GM21529 (cell line): ENCODE data around the gene KRTAP9-4.
"Not testable (repeated sequence)": the region's sequence is repeated elsewhere in the genome, so short reads cannot be mapped to it uniquely, and the experiment has no call there.

Experiments used
- ATAC-seq: cut with Tn5 transposase; IDR thresholded peaks from one replicate; pipeline ENCODE4 v1.9.1; 2021; ENCODE audit not compliant: unreplicated experiment

KRTAP9-4 gene

GRCh38 chr17:41249637-41250240 lies at the start of gene KRTAP9-4:
Gene KRTAP9-4 (plus strand): TSS chr17:41249687. CDS start chr17:41249721, 34 bp downstream.
- not testable (repeated sequence) for ATAC-seq

- ATAC-seq: no peak
Measured at GRCh38 chr17:41211845-41212466, 37.5 kb upstream of the KRTAP9-4 start.

GRCh38 chr17:41212524-41213169 lies 36.8 kb upstream of the KRTAP9-4 start:
- ATAC-seq: no peak

DNA sequence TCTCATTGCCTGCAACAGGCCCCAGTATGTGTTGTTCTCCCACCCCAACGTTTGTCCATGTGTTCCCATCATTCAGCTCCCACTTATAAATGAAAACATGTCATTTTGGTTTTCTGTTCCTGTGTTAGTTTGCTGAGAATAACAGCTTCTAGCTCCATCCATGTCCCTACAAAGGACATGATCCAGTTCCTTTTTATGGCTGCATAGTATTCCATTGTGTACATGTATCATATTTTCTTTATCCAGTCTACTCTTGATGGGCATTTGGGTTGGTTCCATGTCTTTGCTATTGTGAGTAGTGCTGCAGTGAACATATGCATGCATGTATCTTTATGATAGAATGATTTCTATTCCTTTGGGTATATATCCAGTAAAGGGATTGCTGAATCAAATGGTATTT lies 33.8 kb upstream of the KRTAP9-4 start:
- no peak for ATAC-seq

GRCh38 chr17:41223821-41224220 lies 25.7 kb upstream of the KRTAP9-4 start:
- ATAC-seq: no peak

- no peak for ATAC-seq
Measured at GRCh38 chr17:41226051-41226450, 23.4 kb upstream of the KRTAP9-4 start.

- ATAC-seq: not testable (repeated sequence)
Measured at GRCh38 chr17:41226598-41227095, 22.8 kb upstream of the KRTAP9-4 start, which contains the start of gene KRTAP9-2. Gene KRTAP9-2 (plus strand): TSS chr17:41226648. CDS start chr17:41226655, 7 bp downstream.

DNA sequence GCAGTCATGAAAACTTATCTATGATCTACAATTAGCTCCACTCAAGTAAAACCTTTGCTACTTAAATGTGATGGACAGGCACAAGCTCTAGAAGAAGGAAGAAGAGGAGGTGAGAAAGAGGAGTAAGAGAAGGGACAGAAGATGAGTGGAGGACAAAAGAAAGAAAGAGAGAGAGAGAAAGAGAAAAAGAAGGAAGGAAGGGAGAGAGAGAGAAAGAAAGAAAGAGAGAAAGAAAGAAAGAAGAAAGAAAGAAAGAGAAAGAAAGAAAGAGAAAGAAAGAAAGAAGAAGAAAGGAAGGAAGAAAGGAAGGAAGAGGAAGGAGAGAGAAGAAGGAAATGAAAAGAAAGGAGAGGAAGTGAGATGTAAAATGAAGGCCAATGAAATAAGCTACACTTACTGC lies 19.4 kb upstream of the KRTAP9-4 start:
- no peak for ATAC-seq

DNA sequence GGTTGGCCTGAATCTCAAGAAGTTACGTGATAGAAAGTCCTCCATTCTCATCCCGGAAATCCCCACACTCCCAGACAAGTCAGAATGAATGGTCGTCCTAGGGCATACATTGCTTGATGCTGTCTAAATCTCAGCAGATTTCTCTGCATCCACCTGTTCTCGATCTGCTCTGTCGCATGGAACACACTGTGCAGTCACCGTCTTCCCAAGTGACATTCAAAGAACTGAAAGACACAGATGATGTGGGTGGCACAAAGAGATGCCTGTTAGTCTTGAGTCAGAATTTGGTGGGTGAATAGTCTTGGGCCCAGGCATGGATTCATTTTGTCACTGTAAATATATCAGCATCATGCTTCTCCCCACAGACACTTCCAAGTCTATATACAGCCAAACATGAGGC lies 17.8 kb upstream of the KRTAP9-4 start:
- ATAC-seq: no peak

DNA sequence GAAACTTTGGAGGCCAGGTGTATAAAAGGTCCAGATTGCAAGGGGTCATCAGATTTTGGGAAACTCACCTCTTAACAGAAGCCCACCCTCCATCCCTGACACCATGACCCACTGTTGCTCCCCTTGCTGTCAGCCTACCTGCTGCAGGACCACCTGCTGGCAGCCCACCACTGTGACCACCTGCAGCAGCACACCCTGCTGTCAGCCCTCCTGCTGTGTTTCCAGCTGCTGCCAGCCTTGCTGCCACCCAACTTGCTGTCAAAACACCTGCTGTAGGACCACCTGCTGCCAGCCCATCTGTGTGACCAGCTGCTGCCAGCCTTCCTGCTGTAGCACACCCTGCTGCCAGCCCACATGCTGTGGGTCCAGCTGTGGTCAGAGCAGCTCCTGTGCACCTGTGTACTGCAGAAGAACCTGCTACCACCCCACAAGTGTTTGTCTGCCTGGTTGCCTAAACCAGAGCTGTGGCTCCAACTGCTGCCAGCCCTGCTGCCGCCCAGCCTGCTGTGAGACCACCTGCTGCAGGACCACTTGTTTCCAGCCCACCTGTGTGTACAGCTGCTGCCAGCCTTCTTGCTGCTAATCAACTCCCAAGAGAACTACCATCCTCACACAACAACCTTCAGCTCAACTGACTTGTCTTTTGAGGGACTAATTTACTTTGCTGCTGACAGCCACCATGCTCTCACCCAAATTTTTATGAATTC lies 16.9 kb upstream of the KRTAP9-4 start, which contains the start of gene KRTAP9-3:
Gene KRTAP9-3, plus strand, starts transcription at position 51 of the 707 bp plus-strand sequence. Its CDS starts 53 bp downstream, at position 104.
- not testable (repeated sequence) for ATAC-seq

DNA sequence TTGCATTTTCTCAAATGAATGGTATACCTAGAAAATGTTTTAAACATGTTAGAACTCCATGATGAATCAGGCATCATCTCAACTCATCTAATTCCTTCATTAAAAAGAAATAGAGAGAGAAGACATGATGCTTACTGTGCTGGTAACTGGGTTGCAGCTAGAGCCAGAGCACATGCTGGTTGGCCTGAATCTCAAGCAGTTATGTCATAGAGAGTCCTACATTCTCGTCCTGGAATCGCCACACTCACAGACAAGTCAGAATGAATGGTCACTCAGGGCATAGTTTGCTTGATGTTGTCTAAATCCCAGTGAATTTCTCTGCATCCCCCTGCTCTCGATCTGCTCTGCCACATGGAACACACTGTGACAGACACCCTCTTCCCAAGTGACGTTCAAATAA lies 12.4 kb upstream of the KRTAP9-4 start:
- ATAC-seq: not testable (repeated sequence)

- not testable (repeated sequence) for ATAC-seq
Measured at GRCh38 chr17:41237949-41238437, 11.5 kb upstream of the KRTAP9-4 start, which contains the start of gene KRTAP9-8. Gene KRTAP9-8 (plus strand): TSS chr17:41237999. CDS start chr17:41238052, 53 bp downstream.

DNA sequence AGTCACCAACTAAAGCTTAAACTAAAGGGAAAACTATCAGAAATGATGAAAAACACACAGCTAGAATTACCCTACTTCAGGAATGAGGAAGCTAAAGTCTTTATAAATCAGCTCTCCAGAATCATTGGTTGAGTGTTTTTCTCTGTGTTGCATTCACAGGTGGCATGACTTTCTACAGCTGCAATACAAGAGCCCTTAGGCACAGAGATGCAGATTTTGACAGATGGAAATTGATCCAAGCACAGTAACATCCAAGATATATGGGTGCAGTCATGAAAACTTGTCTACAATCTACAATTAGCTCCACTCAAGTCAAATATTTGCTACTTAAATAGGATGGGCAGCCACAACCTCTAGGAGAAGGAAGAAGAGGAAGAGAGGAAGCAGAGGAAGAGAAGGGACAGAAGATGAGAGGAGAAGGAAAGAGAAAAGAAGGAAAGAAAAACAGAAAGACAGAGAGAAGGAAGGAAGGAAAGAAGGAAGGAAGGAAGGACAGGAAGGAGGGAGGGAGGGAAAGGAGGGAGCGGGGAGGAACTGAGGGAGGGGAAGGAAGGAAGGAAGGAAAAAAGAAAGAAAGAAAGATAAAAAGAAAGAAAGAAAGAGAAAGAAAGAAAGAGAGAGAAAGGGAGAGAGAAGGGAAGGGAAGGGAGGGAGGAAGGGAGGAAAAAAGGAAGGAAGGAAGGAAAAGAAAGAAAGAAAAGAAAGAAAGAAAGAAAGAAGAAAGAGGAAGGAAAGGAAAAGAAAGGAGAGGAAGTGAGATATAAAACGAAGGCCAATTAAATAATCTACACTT lies 2.3 kb upstream of the KRTAP9-4 start:
- ATAC-seq: not testable (repeated sequence)

DNA sequence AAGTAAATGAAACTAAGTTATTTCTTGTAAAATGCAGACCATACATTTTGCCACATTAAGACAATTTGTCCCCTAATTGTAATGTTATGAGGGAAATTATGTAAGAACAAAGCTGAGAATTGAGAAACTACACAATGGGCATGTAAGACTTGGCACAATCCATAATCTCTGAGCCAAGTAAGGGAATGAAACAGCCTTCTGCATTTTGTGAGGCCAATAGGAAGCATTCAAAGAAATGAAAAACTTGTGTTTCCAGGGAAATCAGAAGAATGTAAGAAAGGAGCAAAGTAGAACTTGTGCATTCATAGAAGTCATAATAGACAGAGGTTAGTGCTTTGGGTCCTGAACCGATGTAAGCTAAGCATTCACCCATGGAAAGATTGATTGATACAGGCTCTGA lies 1.8 kb downstream of the KRTAP9-4 start:
- no peak for ATAC-seq

DNA sequence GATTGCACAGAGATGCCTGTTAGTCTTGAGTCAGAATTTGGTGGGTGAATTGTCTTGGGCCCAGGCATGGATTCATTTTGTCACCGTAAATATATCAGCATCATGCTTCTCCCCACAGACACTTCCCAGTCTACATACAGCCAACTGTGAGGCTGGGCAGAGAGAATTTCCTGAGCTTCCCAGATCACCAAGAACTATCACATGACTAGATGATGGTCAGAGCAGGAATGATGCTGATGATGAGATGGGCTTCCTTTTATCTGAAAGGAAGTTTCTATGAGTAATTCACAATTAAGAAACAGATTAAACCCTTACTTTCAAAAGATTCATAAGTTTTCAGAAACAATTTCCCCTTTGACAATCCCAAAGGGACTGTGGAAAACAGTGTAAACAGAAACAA lies 5.4 kb downstream of the KRTAP9-4 start:
- no peak for ATAC-seq

DNA sequence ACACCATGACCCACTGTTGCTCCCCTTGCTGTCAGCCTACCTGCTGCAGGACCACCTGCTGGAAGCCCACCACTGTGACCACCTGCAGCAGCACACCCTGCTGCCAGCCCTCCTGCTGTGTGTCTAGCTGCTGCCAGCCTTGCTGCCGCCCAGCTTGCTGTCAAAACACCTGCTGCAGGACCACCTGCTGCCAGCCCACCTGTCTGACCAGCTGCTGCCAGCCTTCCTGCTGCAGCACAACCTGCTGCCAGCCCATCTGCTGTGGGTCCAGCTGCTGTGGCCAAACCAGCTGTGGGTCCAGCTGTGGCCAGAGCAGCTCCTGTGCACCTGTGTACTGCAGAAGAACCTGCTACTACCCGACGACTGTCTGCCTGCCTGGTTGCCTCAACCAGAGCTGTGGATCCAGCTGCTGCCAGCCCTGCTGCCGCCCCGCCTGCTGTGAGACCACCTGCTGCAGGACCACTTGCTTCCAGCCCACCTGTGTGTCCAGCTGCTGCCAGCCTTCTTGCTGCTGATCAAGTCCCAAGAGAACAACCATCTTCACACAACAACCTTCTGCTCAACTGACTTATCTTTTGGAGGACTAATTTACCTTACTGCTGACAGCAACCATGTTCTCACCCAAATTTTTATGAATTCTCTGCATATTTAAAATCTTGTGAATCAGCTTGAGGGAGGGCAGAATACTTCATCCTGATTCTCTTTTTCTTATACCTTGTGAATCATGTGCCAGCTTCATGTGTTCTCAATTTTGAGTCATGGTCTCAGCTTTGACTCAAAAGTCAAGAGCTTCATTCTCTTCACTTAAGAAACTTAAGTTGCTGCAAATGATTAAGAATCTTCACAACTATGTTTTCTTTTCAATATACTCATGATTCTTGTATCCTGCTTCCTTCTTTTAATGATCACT lies 6.1 kb downstream of the KRTAP9-4 start, which contains the start of gene KRTAP9-9:
Gene KRTAP9-9, plus strand, starts transcription at position 4 of the 910 bp plus-strand sequence.
- not testable (repeated sequence) for ATAC-seq

GRCh38 chr17:41256291-41256685 lies 6.8 kb downstream of the KRTAP9-4 start:
- ATAC-seq: no peak

DNA sequence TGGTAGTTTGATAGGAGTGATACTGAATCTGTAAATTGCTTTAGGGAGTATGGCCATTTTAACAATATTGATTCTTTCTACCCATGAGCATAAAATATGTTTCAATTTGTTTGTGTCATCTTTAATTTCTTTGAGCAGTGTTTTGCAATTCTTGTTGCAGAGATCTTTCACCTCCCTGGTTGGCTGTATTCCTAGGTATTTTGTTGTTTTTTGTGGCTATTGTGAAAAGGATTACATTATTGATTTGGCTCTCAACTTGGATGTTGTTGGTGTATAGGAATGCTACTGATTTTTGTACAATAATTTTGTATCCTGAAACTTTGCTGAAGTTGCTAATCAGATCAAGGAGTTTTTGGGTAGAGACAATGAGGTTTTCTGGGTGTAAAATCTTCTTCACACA lies 8.9 kb downstream of the KRTAP9-4 start:
- no peak for ATAC-seq

DNA sequence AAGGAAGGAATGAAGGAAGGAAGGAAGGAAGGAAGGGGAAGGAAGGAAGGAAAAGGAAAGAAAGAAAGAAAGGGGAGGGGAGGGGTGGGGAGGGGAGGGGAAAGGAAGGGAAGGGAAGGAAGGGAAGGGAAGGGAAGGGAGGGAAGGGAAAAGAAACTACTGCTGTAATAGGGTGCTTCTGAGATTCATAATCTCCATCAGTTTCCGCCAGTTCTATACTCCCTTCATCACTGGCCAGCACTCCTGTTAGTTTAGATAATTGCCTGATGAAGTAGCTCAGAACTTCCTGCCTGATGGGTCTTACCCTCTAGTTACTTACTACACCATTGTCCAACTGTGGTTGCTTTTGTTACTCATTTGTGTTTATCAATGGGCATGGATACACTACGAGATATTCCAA lies 13.7 kb downstream of the KRTAP9-4 start:
- ATAC-seq: no peak
